H9 (cell line): ENCODE data around the gene TSNAXIP1. TPM values are rescaled to one million over a fixed set of nuclear protein-coding genes. Genes with fewer than 3 reads are reported as not detected.

Experiments
- DNase-seq: peaks from one replicate; pipeline ENCODE4 v3.0.0-alpha.2; 2017
- H2AFZ ChIP-seq: one replicate; pipeline ENCODE4 v1.6.1; 2013; ENCODE audit warnings: mild to moderate bottlenecking, low read length, control low read depth, moderate library complexity
- H2AK5ac ChIP-seq: 2 replicates; pipeline ENCODE4 v1.6.1; 2013; ENCODE audit warnings: low read length, control low read depth, mixed read lengths; ENCODE audit not compliant: insufficient read length
- H2BK120ac ChIP-seq: one replicate; pipeline ENCODE4 v1.6.1; 2013; ENCODE audit warnings: low read depth, mild to moderate bottlenecking, low read length, control low read depth, inconsistent platforms; ENCODE audit not compliant: poor library complexity, severe bottlenecking
- H2BK12ac ChIP-seq: 2 replicates; pipeline ENCODE4 v1.6.1; 2013; ENCODE audit warnings: low read length, control low read depth, mixed read lengths, low read depth; ENCODE audit not compliant: insufficient read length
- H2BK15ac ChIP-seq: 2 replicates; pipeline ENCODE4 v1.6.1; 2013; ENCODE audit warnings: low read depth, low read length, control low read depth
- H2BK20ac ChIP-seq: one replicate; pipeline ENCODE4 v1.6.1; 2013; ENCODE audit warnings: low read depth, mild to moderate bottlenecking, low read length, control low read depth, inconsistent platforms; ENCODE audit not compliant: poor library complexity, severe bottlenecking
- H2BK5ac ChIP-seq: 2 replicates; pipeline ENCODE4 v1.6.1; 2013; ENCODE audit warnings: low read length, control low read depth, mixed read lengths; ENCODE audit not compliant: insufficient read length
- H3K14ac ChIP-seq: 2 replicates; pipeline ENCODE4 v1.6.1; 2013; ENCODE audit warnings: low read length, control low read depth; ENCODE audit not compliant: insufficient read depth
- H3K18ac ChIP-seq: 2 replicates; pipeline ENCODE4 v1.6.1; 2013; ENCODE audit warnings: low read depth, mild to moderate bottlenecking, mixed read lengths, low read length, control low read depth; ENCODE audit not compliant: insufficient read length
- H3K23ac ChIP-seq: 2 replicates; pipeline ENCODE4 v1.6.1; 2013; ENCODE audit warnings: low read length, control low read depth, mixed read lengths, low read depth; ENCODE audit not compliant: insufficient read length
- H3K23me2 ChIP-seq: 2 replicates; pipeline ENCODE4 v1.6.1; 2013; ENCODE audit warnings: low read depth, mild to moderate bottlenecking, mixed read lengths, low read length, control low read depth; ENCODE audit not compliant: insufficient read length, poor library complexity, severe bottlenecking
- H3K27ac ChIP-seq: 2 replicates; pipeline ENCODE4 v1.5.1; 2013; ENCODE audit warnings: low read length, control low read depth, mixed read lengths, low read depth; ENCODE audit not compliant: insufficient read length
- H3K27me3 ChIP-seq: 2 replicates; pipeline ENCODE4 v1.6.1; 2013; ENCODE audit warnings: low read length, control low read depth, inconsistent platforms; ENCODE audit not compliant: insufficient read depth
- H3K4ac ChIP-seq: 2 replicates; pipeline ENCODE4 v1.6.1; 2013; ENCODE audit warnings: low read depth, mild to moderate bottlenecking, control low read depth, inconsistent platforms, low read length, moderate library complexity
- H3K4me1 ChIP-seq: 2 replicates; pipeline ENCODE4 v1.6.1; 2013; ENCODE audit warnings: low read length, control low read depth, inconsistent platforms; ENCODE audit not compliant: insufficient read depth
- H3K4me2 ChIP-seq: 2 replicates; pipeline ENCODE4 v1.6.1; 2013; ENCODE audit warnings: low read length, control low read depth, mixed read lengths; ENCODE audit not compliant: insufficient read length, insufficient read depth
- H3K56ac ChIP-seq: 2 replicates; pipeline ENCODE4 v1.6.1; 2013; ENCODE audit warnings: low read depth, mild to moderate bottlenecking, mixed read lengths, low read length, control low read depth; ENCODE audit not compliant: insufficient read length
- H3K79me1 ChIP-seq: 2 replicates; pipeline ENCODE4 v1.6.1; 2013; ENCODE audit warnings: low read depth, mild to moderate bottlenecking, moderate library complexity, low read length, control low read depth, inconsistent platforms; ENCODE audit not compliant: insufficient read depth, poor library complexity, severe bottlenecking
- H3K79me2 ChIP-seq: 2 replicates; pipeline ENCODE4 v1.6.1; 2013; ENCODE audit warnings: low read length, control low read depth, inconsistent platforms; ENCODE audit not compliant: insufficient read depth
- H3K9ac ChIP-seq: 2 replicates; pipeline ENCODE4 v1.6.1; 2013; ENCODE audit warnings: low read length, control low read depth, mixed read lengths; ENCODE audit not compliant: insufficient read length; ENCODE audit errors: extremely low read depth
- H3K9me3 ChIP-seq: one replicate; pipeline ENCODE4 v1.6.1; 2013; ENCODE audit warnings: low read depth, low read length, inconsistent platforms; ENCODE audit not compliant: control insufficient read depth
- H3T11ph ChIP-seq: one replicate; pipeline ENCODE4 v1.6.1; 2013; ENCODE audit warnings: mild to moderate bottlenecking, low read length, control low read depth, inconsistent platforms
- H4K20me1 ChIP-seq: one replicate; pipeline ENCODE4 v1.6.1; 2013; ENCODE audit not compliant: control insufficient read depth, insufficient read length, insufficient read depth
- H4K5ac ChIP-seq: 2 replicates; pipeline ENCODE4 v1.6.1; 2013; ENCODE audit warnings: low read depth, mild to moderate bottlenecking, mixed read lengths, low read length, control low read depth; ENCODE audit not compliant: insufficient read length
- H4K8ac ChIP-seq: replicated peaks from 2 replicates; pipeline ENCODE4 v1.6.1; 2013; ENCODE audit warnings: low read length, control low read depth, mixed read lengths, low read depth; ENCODE audit not compliant: insufficient read length
- H4K91ac ChIP-seq: 2 replicates; pipeline ENCODE4 v1.6.1; 2013; ENCODE audit warnings: low read depth, mild to moderate bottlenecking, moderate library complexity, mixed read lengths, low read length, control low read depth; ENCODE audit not compliant: insufficient read length
- H3K27ac Mint-ChIP-seq, 3 experiments: 2 replicates in 2 of 3; 3 replicates in 1 of 3; pipeline ENCODE4 v1.8.0; 2020 to 2021; ENCODE audit warnings: mixed read lengths in 3 of 3, mild to moderate bottlenecking in 1 of 3, moderate library complexity in 1 of 3
- H3K27me3 Mint-ChIP-seq: 2 replicates; pipeline ENCODE4 v1.8.0; 2021; ENCODE audit warnings: low read depth, mild to moderate bottlenecking, moderate library complexity, mixed read lengths
- H3K36me3 Mint-ChIP-seq, 3 experiments: 2 replicates in 2 of 3; 3 replicates in 1 of 3; pipeline ENCODE4 v1.8.0; 2020 to 2021; ENCODE audit warnings: low read depth in 3 of 3, mixed read lengths in 3 of 3; ENCODE audit not compliant: insufficient read depth in 1 of 3
- H3K4me1 Mint-ChIP-seq, 2 experiments: 2 replicates each; pipeline ENCODE4 v1.8.0; 2020; ENCODE audit warnings: mixed read lengths in 2 of 2
- H3K4me3 Mint-ChIP-seq, 2 experiments: 2 replicates in 1 of 2; 3 replicates in 1 of 2; pipeline ENCODE4 v1.8.0; 2020 to 2021; ENCODE audit warnings: mild to moderate bottlenecking in 2 of 2, mixed read lengths in 2 of 2, moderate library complexity in 1 of 2
- H3K9me3 Mint-ChIP-seq, 2 experiments: 2 replicates in 1 of 2; 3 replicates in 1 of 2; pipeline ENCODE4 v1.8.0; 2020; ENCODE audit warnings: mild to moderate bottlenecking in 2 of 2, mixed read lengths in 2 of 2, moderate library complexity in 1 of 2
- WGBS: extraction: QIAGEN DNeasy Blood & Tissue Kit; methylation state at CpG from one replicate; pipeline ENCODE4 v1.1.7; 2013; ENCODE audit warnings: missing lambda C conversion rate, low lambda C conversion rate, mixed read lengths; ENCODE audit not compliant: insufficient read length; ENCODE audit errors: extremely low coverage; 5-methylcytosine and 5-hydroxymethylcytosine counted together
- total RNA-seq: library from RNA; stranded (reverse); gene quantifications from 2 replicates; pipeline ENCODE4 v1.2.1, GENCODE V29; 2021
- TF ChIP-seq, protein P1 (sequence below): fragments of 200-600 bp; sonication (generic); conservative IDR thresholded peaks from 3 replicates; pipeline ENCODE4 v1.8.0; 2021; ENCODE audit warnings: antibody characterized with exemption, mild to moderate bottlenecking

Gene TSNAXIP1
- total RNA-seq, 1 experiment from 2014 or later = 1.3 TPM

DNA sequence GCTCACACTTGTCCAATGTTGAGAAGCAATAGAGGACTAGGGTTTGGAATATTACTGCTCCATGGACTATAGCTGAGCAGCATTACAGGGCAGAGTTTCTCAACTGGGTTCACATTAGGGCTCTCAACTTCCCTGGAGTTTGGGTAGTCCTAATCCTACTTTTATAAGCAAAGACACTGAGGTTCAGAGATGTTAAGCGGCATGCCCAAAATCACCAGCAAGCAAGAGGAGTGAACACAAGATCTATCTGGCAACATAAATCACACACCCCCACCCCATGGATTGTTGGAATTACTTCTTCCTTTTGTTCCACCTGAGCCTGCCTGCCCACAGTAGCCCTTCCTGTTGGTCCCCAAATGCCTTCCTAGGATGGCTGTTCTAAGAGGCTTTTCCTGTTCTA, 5.2 kb downstream of the TSNAXIP1 start:
- no peak overlapping the region for H2BK5ac ChIP-seq
- peaks cover 2 to 5% of the 10 kb centered on the region in 2 experiments; a peak in 3 of 4 replicates for H3K4me1 Mint-ChIP-seq
- WGBS = no CpG with 5 or more reads among the region's 1 CpG
- H2BK15ac ChIP-seq = no peak overlapping the region
- TF ChIP-seq, protein P1, sequence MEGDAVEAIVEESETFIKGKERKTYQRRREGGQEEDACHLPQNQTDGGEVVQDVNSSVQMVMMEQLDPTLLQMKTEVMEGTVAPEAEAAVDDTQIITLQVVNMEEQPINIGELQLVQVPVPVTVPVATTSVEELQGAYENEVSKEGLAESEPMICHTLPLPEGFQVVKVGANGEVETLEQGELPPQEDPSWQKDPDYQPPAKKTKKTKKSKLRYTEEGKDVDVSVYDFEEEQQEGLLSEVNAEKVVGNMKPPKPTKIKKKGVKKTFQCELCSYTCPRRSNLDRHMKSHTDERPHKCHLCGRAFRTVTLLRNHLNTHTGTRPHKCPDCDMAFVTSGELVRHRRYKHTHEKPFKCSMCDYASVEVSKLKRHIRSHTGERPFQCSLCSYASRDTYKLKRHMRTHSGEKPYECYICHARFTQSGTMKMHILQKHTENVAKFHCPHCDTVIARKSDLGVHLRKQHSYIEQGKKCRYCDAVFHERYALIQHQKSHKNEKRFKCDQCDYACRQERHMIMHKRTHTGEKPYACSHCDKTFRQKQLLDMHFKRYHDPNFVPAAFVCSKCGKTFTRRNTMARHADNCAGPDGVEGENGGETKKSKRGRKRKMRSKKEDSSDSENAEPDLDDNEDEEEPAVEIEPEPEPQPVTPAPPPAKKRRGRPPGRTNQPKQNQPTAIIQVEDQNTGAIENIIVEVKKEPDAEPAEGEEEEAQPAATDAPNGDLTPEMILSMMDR = no peak
- H3K27me3 Mint-ChIP-seq = peaks cover 1% of the 10 kb centered on the region; the same call in 1 of the 2 replicates
- no peak overlapping the region for H3K4ac ChIP-seq
- H3K79me1 ChIP-seq = no peaks in the 10 kb centered on the region
- H3K56ac ChIP-seq = no peak overlapping the region
- H2AFZ ChIP-seq = no peak overlapping the region
- H2BK120ac ChIP-seq = no peak overlapping the region
- H4K91ac ChIP-seq = no peak overlapping the region
- no peak overlapping the region for H3K4me2 ChIP-seq
- H3K4me1 ChIP-seq = no peaks in the 10 kb centered on the region
- no peak overlapping the region for H3T11ph ChIP-seq
- H3K23ac ChIP-seq = no peak overlapping the region
- H2BK20ac ChIP-seq = no peak overlapping the region
- no peaks in the 10 kb centered on the region for H3K36me3 Mint-ChIP-seq
- no peaks in the 10 kb centered on the region; a peak in 1 of 5 replicates for H3K9me3 Mint-ChIP-seq
- no peak overlapping the region for H2BK12ac ChIP-seq
- no peak for DNase-seq
- H2AK5ac ChIP-seq = no peak overlapping the region
- no peak overlapping the region for H3K18ac ChIP-seq
- H3K9me3 ChIP-seq = no peaks in the 10 kb centered on the region
- no peak overlapping the region for H4K8ac ChIP-seq
- H3K9ac ChIP-seq = no peak overlapping the region
- H4K20me1 ChIP-seq = no peaks in the 10 kb centered on the region
- H4K5ac ChIP-seq = no peak overlapping the region
- no peak overlapping the region; a peak in 1 of 5 replicates for H3K4me3 Mint-ChIP-seq
- no peak overlapping the region for H3K27ac ChIP-seq
- no peaks in the 10 kb centered on the region for H3K79me2 ChIP-seq
- no peaks in the 10 kb centered on the region; the same call in 1 of the 2 replicates for H3K27me3 ChIP-seq
- no peak overlapping the region for H3K27ac Mint-ChIP-seq
- no peak overlapping the region for H3K14ac ChIP-seq
- peaks cover 3% of the 10 kb centered on the region for H3K23me2 ChIP-seq
